Astrocyte (in vitro differentiated cells and primary cell): ENCODE results near the gene NLGN1. TPM values are rescaled to one million over a fixed set of nuclear protein-coding genes. Genes with fewer than 3 reads are reported as not detected.

ENCODE experiments used
- DNase-seq: peaks from one replicate; pipeline ENCODE4 v3.0.0-alpha.2; 2010; ENCODE audit warnings: low read depth
- FAIRE-seq: peaks from 2 replicates; lab custom pipeline; 2011; peaks lifted over from hg19 to GRCh38; lab: Jason Lieb, UNC
- H2AFZ ChIP-seq: 2 replicates; pipeline ENCODE4 v1.6.0; 2012; ENCODE audit warnings: low read depth, low read length, inconsistent platforms
- H3K27ac ChIP-seq: 2 replicates; pipeline ENCODE4 v1.5.1; 2011; ENCODE audit warnings: low read depth, low read length, inconsistent platforms
- H3K27me3 ChIP-seq: 2 replicates; pipeline ENCODE4 v1.6.0; 2011; ENCODE audit warnings: low read length, inconsistent platforms; ENCODE audit not compliant: insufficient read depth
- H3K36me3 ChIP-seq: 2 replicates; pipeline ENCODE4 v1.5.1; 2011; ENCODE audit warnings: low read length, inconsistent platforms; ENCODE audit not compliant: insufficient read depth
- H3K4me1 ChIP-seq: 2 replicates; pipeline ENCODE4 v1.5.1; 2011; ENCODE audit warnings: low read length, inconsistent platforms; ENCODE audit not compliant: insufficient read depth
- H3K4me2 ChIP-seq: 2 replicates; pipeline ENCODE4 v1.6.0; 2012; ENCODE audit warnings: low read length, inconsistent platforms
- H3K4me3 ChIP-seq: 2 replicates; pipeline ENCODE4 v1.5.1; 2011; ENCODE audit warnings: low read depth, mild to moderate bottlenecking, low read length, inconsistent platforms; ENCODE audit not compliant: insufficient read depth
- H3K79me2 ChIP-seq: 2 replicates; pipeline ENCODE4 v1.6.0; 2012; ENCODE audit warnings: mild to moderate bottlenecking, low read length, inconsistent platforms; ENCODE audit not compliant: insufficient read depth
- H3K9ac ChIP-seq: 2 replicates; pipeline ENCODE4 v1.6.0; 2012; ENCODE audit warnings: mild to moderate bottlenecking, low read length, inconsistent platforms
- H3K9me3 ChIP-seq: 2 replicates; pipeline ENCODE4 v1.5.1; 2012; ENCODE audit warnings: low read depth, mild to moderate bottlenecking, low read length, inconsistent platforms; ENCODE audit not compliant: insufficient read depth
- H4K20me1 ChIP-seq: 2 replicates; pipeline ENCODE4 v1.6.0; 2012; ENCODE audit warnings: low read length, inconsistent platforms; ENCODE audit not compliant: insufficient read depth
- H3K27ac Mint-ChIP-seq: one replicate; pipeline ENCODE4 v1.8.0; 2021; ENCODE audit warnings: mild to moderate bottlenecking, mixed read lengths; ENCODE audit not compliant: unreplicated experiment
- H3K27me3 Mint-ChIP-seq: one replicate; pipeline ENCODE4 v1.8.0; 2021; ENCODE audit warnings: low read depth, mixed read lengths; ENCODE audit not compliant: unreplicated experiment
- H3K36me3 Mint-ChIP-seq: one replicate; pipeline ENCODE4 v1.8.0; 2021; ENCODE audit warnings: low read depth, mixed read lengths; ENCODE audit not compliant: unreplicated experiment
- H3K4me1 Mint-ChIP-seq: one replicate; pipeline ENCODE4 v1.8.0; 2021; ENCODE audit warnings: low read depth, mixed read lengths; ENCODE audit not compliant: unreplicated experiment
- H3K4me3 Mint-ChIP-seq: one replicate; pipeline ENCODE4 v1.8.0; 2021; ENCODE audit warnings: mild to moderate bottlenecking, moderate library complexity, mixed read lengths; ENCODE audit not compliant: unreplicated experiment
- H3K9me3 Mint-ChIP-seq: one replicate; pipeline ENCODE4 v1.8.0; 2021; ENCODE audit warnings: mild to moderate bottlenecking, mixed read lengths; ENCODE audit not compliant: unreplicated experiment
- CTCF ChIP-seq: IDR thresholded peaks from 2 replicates; pipeline ENCODE4 v1.5.1; 2011; ENCODE audit warnings: low read depth, mild to moderate bottlenecking, inconsistent platforms, low read length, moderate library complexity; ENCODE audit not compliant: insufficient read depth
- EZH2 ChIP-seq: IDR thresholded peaks from 2 replicates; pipeline ENCODE4 v1.6.1; 2012; ENCODE audit warnings: mild to moderate bottlenecking, low read length, inconsistent platforms; ENCODE audit not compliant: insufficient read depth
- total RNA-seq: library from RNA; stranded (reverse); gene quantifications from 2 replicates; pipeline ENCODE4 v1.2.1, GENCODE V29; 2021

NLGN1 gene
- total RNA-seq, 1 donor from 2014 or later: 1.2 TPM

DNA sequence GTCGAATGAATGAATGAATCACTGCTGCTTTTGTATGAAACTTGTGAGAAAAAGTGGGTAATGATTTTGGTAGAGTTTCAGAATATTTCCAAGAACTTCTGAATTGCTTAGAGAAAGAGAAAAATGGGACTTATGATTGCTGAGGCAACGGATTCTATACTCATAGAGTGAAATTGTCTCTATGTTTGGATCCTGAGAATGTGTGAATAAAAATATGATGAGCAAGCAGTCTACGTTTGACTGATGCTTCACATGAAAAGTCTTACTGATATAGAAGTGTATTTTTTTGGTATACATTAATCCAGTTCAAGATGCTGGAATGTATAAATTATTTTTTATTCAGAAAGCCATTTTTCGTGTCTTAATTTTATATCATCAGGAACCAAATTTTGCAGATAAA, 441.1 kb downstream of the NLGN1 start:
- Histone ChIP-seq H3K79me2 (no peaks in the 10 kb centered on the region), H2AFZ (no peak overlapping the region), H3K27me3 (no peaks in the 10 kb centered on the region), H4K20me1 (no peaks in the 10 kb centered on the region), H3K27ac (no peak overlapping the region), H3K9ac (no peak overlapping the region), H3K36me3 (no peaks in the 10 kb centered on the region), H3K9me3 (no peaks in the 10 kb centered on the region), H3K4me1 (no peaks in the 10 kb centered on the region), H3K4me3 (no peak overlapping the region), H3K4me2 (no peak overlapping the region)
- Mint-ChIP-seq H3K27ac (no peak overlapping the region), H3K9me3 (no peaks in the 10 kb centered on the region), H3K4me3 (no peak overlapping the region), H3K4me1 (no peaks in the 10 kb centered on the region), H3K36me3 (no peaks in the 10 kb centered on the region), H3K27me3 (no peaks in the 10 kb centered on the region)
- DNase-seq (no peak), FAIRE-seq (no peak)
- TF ChIP-seq CTCF: no peak
- no peak for TF ChIP-seq EZH2

DNA sequence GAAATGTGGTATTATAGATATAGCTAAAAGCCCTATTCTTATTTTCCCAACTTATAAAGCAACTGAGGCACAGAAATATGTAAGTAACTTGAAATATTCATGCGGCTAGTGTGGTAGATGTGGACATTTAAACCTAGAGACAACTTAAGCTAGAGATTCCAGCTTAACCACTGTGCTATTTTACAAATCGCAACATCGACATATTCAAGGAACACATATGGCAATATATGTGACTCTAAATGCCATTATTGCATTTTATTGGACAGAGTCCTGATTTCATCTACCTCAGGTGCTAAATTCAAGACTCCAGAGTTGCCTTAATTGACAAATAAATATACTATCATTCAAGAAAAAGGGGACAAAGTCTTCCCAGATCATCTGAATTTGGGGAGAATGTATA, 442.3 kb downstream of the NLGN1 start:
- FAIRE-seq (no peak), DNase-seq (no peak)
- Histone ChIP-seq H3K4me2 (no peak overlapping the region), H3K9me3 (no peaks in the 10 kb centered on the region), H2AFZ (no peak overlapping the region), H3K79me2 (no peaks in the 10 kb centered on the region), H4K20me1 (no peaks in the 10 kb centered on the region), H3K4me3 (no peak overlapping the region), H3K9ac (no peak overlapping the region), H3K27ac (no peak overlapping the region), H3K4me1 (no peaks in the 10 kb centered on the region), H3K36me3 (no peaks in the 10 kb centered on the region), H3K27me3 (no peaks in the 10 kb centered on the region)
- no peaks in the 10 kb centered on the region for H3K4me1 Mint-ChIP-seq
- H3K4me3 Mint-ChIP-seq: no peak overlapping the region
- H3K27me3 Mint-ChIP-seq: no peaks in the 10 kb centered on the region
- TF ChIP-seq CTCF (no peak), EZH2 (no peak)
- no peaks in the 10 kb centered on the region for H3K36me3 Mint-ChIP-seq
- H3K9me3 Mint-ChIP-seq: no peaks in the 10 kb centered on the region
- H3K27ac Mint-ChIP-seq: no peak overlapping the region

DNA sequence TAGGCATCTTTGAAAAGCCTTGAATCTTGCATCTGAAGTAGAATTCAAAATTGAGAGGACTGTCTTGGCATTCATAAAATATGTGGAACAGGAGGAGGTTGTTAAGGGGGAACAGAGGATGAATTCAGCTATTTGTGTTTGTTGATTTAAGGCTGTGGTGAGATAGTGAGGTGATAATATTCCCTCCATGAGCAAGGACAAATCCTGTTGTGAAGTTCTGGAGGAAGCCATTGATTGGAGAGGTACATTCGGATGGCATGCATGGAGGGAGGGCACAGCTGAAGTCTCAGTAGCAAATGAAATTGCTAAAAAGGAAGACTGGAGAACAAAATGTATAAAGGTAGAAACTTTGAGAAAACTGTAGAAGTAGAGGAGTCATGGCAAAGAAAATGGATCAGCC, 443.8 kb downstream of the NLGN1 start:
- Mint-ChIP-seq H3K27ac (no peak overlapping the region), H3K9me3 (no peaks in the 10 kb centered on the region), H3K4me3 (no peak overlapping the region), H3K36me3 (no peaks in the 10 kb centered on the region), H3K27me3 (no peaks in the 10 kb centered on the region), H3K4me1 (no peaks in the 10 kb centered on the region)
- Histone ChIP-seq H2AFZ (no peak overlapping the region), H3K9me3 (no peaks in the 10 kb centered on the region), H3K27ac (no peak overlapping the region), H3K27me3 (no peaks in the 10 kb centered on the region), H3K9ac (no peak overlapping the region), H3K36me3 (no peaks in the 10 kb centered on the region), H3K4me3 (no peak overlapping the region), H3K4me1 (no peaks in the 10 kb centered on the region), H3K79me2 (no peaks in the 10 kb centered on the region), H3K4me2 (no peak overlapping the region), H4K20me1 (no peaks in the 10 kb centered on the region)
- TF ChIP-seq EZH2 (no peak), CTCF (no peak)
- FAIRE-seq (no peak), DNase-seq (peak; percentile 34)
